ENCODE results near the gene RHCG. TPM values are rescaled to one million over a fixed set of nuclear protein-coding genes. Genes with fewer than 3 reads are reported as not detected.
A peak's percentile ranks its signal among the peaks of the same experiment; 100 is the strongest.

RHCG gene
- total RNA-seq, 2 donors from 2014 or later, result 0.52 TPM; not detected in 1

- no peak overlapping the region for H3K4me3 ChIP-seq
- no peaks in the 10 kb centered on the region for H3K27me3 ChIP-seq
- H3K4me1 ChIP-seq, result peaks cover 5% of the 10 kb centered on the region
- H3K9me3 ChIP-seq, result no peaks in the 10 kb centered on the region
- intact Hi-C loops (cut with DNase I), result no loop called here
- H3K36me3 ChIP-seq (replicated peaks in 1 of 2; ENCODE audit: insufficient read depth in 1 of 2, low read depth in 2 of 2), result no peaks in the 10 kb centered on the region
- ATAC-seq, result no peak
- WGBS, 2 donors, result 38 to 60% methylated on average over 9 to 10 of the region's 10 CpGs
- TF ChIP-seq POLR2A (IDR thresholded peaks at IDR 0.05) (no peak), CTCF (IDR thresholded peaks at IDR 0.05) (no peak)
- no peak overlapping the region for H3K27ac ChIP-seq
- peak in 2 of 4 donors; percentile 2 to 25 for DNase-seq
Measured at GRCh38 chr15:89526601-89527441, 30.4 kb upstream of the RHCG start.

GRCh38 chr15:89526181-89526580 lies 29.8 kb upstream of the RHCG start:
- Histone ChIP-seq H3K4me3 (no peak overlapping the region), H3K27ac (no peak overlapping the region), H3K4me1 (peaks cover 5% of the 10 kb centered on the region), H3K36me3 (replicated peaks in 1 of 2; ENCODE audit: insufficient read depth in 1 of 2, low read depth in 2 of 2) (no peaks in the 10 kb centered on the region), H3K9me3 (no peaks in the 10 kb centered on the region), H3K27me3 (no peaks in the 10 kb centered on the region)
- DNase-seq, result no peak
- ATAC-seq, result no peak
- intact Hi-C loops (cut with DNase I), result no loop called here
- no peak for TF ChIP-seq CTCF (IDR thresholded peaks at IDR 0.05)
- no peak for TF ChIP-seq POLR2A (IDR thresholded peaks at IDR 0.05)
- WGBS, 2 donors, result 91 to 92% methylated on average over 7 of the region's 7 CpGs

GRCh38 chr15:89524184-89524583 lies 27.8 kb upstream of the RHCG start:
- no peak for DNase-seq
- intact Hi-C loops (cut with DNase I), result no loop called here
- no peaks in the 10 kb centered on the region for H3K27me3 ChIP-seq
- no peaks in the 10 kb centered on the region for H3K9me3 ChIP-seq
- peaks cover 5% of the 10 kb centered on the region for H3K4me1 ChIP-seq
- H3K27ac ChIP-seq, result no peak overlapping the region
- ATAC-seq, result no peak
- TF ChIP-seq CTCF (IDR thresholded peaks at IDR 0.05) (no peak), POLR2A (IDR thresholded peaks at IDR 0.05) (no peak)
- 76 to 83% methylated on average over 1 of the region's 1 CpG for WGBS, 2 donors
- H3K4me3 ChIP-seq, result no peak overlapping the region
- no peaks in the 10 kb centered on the region for H3K36me3 ChIP-seq (replicated peaks in 1 of 2; ENCODE audit: insufficient read depth in 1 of 2, low read depth in 2 of 2)

GRCh38 chr15:89523101-89523500 lies 26.7 kb upstream of the RHCG start:
- Histone ChIP-seq H3K4me1 (peaks cover 5% of the 10 kb centered on the region), H3K4me3 (no peak overlapping the region), H3K27ac (no peak overlapping the region), H3K27me3 (no peaks in the 10 kb centered on the region), H3K36me3 (replicated peaks in 1 of 2; ENCODE audit: insufficient read depth in 1 of 2, low read depth in 2 of 2) (no peaks in the 10 kb centered on the region), H3K9me3 (no peaks in the 10 kb centered on the region)
- intact Hi-C loops (cut with DNase I), result no loop called here
- TF ChIP-seq CTCF (IDR thresholded peaks at IDR 0.05), result no peak
- no peak for TF ChIP-seq POLR2A (IDR thresholded peaks at IDR 0.05)
- 60 to 91% methylated on average over 1 to 2 of the region's 2 CpGs for WGBS, 2 donors
- ATAC-seq (no peak), DNase-seq (no peak)

GRCh38 chr15:89521605-89522004 lies 25.2 kb upstream of the RHCG start:
- WGBS, 2 donors, result 93 to 100% methylated on average over 1 of the region's 1 CpG
- Histone ChIP-seq H3K9me3 (no peaks in the 10 kb centered on the region), H3K27ac (no peak overlapping the region), H3K4me1 (peaks cover under 1% of the 10 kb centered on the region), H3K27me3 (no peaks in the 10 kb centered on the region), H3K36me3 (replicated peaks in 1 of 2; ENCODE audit: insufficient read depth in 1 of 2, low read depth in 2 of 2) (no peaks in the 10 kb centered on the region), H3K4me3 (no peak overlapping the region)
- ATAC-seq (no peak), DNase-seq (no peak)
- TF ChIP-seq CTCF (IDR thresholded peaks at IDR 0.05) (no peak), POLR2A (IDR thresholded peaks at IDR 0.05) (no peak)
- intact Hi-C loops (cut with DNase I), result no loop called here

Data from body of pancreas (tissue), 4 donors.